HG02884 (cell line): ENCODE results near the gene GALNS.

Source experiments
- ATAC-seq: cut with Tn5 transposase; IDR thresholded peaks from one replicate; pipeline ENCODE4 v1.9.1; 2021; ENCODE audit warnings: mild to moderate bottlenecking, moderate library complexity; ENCODE audit not compliant: unreplicated experiment

The GALNS gene

GRCh38 chr16:88820385-88821025 is 36.2 kb downstream of the GALNS start:
- no peak for ATAC-seq

DNA sequence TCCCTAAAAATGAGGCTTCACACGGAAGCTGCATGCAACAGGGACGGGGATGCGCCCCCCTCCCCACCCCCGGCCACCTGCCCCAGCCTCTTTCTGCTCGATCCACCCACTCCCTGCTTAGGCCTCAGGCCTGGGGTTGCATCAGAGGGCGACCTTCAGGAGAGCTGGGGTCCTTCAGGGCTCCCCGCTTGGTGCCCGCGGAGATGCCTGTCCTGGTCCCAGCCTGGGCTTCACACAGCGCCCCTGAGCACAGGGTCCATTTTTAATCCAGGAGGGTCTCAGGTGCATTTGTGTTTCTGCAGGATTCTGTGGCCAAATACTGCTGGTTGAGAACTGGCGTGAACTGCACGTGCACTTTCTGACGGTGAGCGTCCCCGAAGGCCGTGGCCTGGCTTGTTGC is 37.6 kb downstream of the GALNS start:
- ATAC-seq: no peak

DNA sequence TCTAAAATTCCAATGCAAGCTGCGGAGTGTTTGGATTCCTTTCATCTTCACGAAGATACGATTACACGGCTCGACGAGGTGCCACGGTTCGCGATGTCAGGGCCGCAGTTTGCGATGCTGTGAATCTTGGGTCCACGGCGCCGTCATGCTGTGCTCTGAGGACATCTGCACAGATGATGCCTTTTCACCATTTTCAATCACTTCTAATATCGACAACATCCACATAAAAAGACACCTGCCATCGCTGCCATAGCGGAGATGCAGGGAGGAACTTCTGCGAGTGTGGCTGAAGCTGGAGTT is 38.2 kb downstream of the GALNS start:
- no peak for ATAC-seq

GRCh38 chr16:88817785-88818574 is 38.8 kb downstream of the GALNS start:
- no peak for ATAC-seq

DNA sequence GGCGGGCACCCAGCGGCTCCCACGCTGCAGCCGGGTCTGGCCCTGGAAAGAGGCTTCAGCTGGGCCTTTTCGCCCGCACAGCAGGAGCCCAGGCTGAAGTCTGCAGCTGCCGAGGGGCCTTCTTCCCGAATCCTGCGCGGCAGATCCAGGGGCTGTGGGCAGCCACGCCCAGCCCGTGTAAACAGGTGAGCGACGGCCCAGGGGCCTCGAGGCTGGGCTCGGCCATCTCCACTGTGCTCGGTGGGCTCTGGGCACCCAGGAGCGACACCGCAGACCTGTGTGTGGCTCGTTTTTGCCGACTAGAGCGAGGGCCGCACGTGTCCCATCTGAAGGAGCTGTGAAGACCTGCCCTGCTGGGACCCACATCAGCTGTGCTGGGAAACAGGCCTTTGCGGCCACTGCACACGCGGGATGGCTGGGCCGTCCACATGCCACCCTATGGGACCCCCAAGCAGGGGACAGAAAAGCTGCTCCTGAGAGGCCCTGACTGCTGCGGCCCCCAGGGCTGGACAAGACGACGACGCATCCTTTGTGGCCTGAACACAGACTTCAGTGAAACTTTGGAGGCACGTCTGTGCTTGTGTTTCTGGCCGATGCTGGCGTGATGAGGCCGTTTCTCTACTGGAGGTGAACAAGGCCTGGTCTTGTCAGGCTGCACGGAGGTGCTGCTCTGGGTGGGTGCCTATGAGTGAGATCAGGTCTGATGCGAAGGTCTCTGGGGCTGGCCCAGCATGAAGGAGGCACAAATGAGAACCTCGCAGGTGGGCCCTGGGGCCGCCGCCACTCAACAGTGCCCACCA is 39.8 kb downstream of the GALNS start:
- no peak for ATAC-seq

DNA sequence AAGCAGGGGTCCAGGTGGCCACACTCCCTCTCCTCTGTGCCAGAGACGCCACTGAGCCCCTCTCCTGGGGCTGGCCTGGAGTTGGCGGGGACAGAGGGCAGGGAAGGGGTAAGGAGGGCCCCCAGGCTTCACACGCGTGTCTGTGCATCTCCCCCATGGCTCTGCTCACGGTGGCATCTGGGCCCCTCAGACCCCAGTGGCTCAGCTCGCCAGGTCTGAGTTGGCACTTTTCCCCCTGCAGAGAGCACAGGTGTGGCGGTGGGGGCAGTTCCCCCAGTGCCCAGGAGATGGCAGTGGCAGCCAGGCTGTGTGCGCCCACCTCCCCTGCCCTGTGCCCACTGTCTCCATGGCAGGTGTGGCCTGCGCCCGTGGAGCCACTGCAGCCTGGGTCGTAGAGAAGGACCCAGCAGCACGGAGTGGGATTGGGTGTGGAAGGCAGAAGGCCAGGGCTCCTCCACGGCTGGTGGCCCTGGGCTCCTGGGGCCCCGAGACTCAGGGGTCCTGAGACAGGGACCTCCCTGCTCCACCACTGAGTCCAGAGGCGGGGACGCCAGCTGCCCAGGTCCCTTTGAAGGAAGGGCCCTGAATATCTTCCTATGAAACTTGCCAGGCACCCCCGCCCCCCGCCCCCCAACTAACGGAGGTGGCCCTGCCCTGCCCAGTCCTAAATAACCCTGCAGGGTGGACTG is 40.7 kb downstream of the GALNS start:
- ATAC-seq: no peak

DNA sequence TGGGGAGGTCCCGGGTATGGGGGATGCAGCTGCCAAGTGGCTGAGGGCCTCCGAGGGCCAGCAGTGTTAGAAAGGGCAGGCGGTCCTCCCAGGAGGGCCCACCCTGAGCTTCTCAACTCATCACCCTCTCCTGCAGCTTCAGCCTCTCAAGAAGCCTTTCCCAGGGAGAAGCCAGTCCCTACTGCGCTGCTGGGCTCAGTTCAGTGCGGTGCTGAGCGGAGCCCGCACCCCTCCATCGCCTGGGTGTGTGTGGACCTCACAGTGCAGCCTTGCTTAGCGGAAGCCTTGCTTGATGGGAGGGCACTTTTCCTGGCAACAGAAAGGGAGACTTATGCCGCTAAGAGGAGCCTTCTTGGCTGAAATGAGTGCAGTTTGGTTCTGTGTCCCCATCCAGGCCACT is 41.5 kb downstream of the GALNS start:
- ATAC-seq: no peak

- ATAC-seq: no peak
Observed at GRCh38 chr16:88814144-88814502, 42.6 kb downstream of the GALNS start.

GRCh38 chr16:88813269-88814143 is 43.2 kb downstream of the GALNS start:
- ATAC-seq: no peak

GRCh38 chr16:88812513-88813268 is 44.1 kb downstream of the GALNS start:
- no peak for ATAC-seq

DNA sequence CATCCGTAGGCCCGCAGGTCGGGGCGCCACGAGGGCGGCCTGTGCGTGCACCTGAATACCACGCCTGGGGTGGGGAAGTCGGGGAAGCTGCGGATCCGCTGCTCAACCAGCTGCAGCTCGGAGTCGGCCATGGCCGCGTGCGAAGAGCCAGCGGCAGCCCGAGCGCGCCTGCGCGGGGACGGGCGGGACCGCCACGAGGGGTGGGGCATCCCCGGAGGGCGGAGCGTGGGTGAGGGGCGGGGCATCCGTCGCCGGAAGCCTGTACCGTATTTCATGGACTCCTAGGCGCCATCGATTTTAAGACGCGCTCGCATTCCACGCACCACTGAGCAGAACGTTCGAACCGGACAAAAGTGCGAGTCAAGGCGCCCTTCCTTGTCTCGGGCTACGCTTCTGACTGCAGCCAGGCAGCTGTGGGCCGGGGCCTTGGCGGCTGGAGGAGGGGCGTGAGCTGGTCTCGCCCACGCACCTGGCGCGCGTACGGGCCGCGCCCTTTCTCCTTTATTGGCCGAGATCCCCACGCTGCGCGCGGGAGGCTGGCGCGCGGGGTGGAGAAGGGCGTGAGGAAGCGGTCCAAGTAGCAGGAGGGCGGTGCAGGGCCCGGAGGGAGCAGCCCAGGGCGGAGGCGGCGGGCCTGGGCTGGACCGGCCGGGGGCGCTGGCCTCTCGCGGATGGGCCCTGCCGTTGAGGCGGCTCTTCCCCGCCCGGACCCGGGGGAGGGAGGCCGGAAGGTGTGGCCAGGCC is 44.8 kb downstream of the GALNS start, which contains the start of gene APRT:
TSS of gene APRT (minus strand) at position 160 of the 744 bp plus-strand sequence. CDS start at position 131, 29 bp downstream.
- peak; percentile 67 for ATAC-seq

- ATAC-seq: peak; percentile 41
Observed at GRCh38 chr16:88810912-88811768, 45.6 kb downstream of the GALNS start.

- ATAC-seq: no peak
Observed at GRCh38 chr16:88810166-88810911, 46.4 kb downstream of the GALNS start.

DNA sequence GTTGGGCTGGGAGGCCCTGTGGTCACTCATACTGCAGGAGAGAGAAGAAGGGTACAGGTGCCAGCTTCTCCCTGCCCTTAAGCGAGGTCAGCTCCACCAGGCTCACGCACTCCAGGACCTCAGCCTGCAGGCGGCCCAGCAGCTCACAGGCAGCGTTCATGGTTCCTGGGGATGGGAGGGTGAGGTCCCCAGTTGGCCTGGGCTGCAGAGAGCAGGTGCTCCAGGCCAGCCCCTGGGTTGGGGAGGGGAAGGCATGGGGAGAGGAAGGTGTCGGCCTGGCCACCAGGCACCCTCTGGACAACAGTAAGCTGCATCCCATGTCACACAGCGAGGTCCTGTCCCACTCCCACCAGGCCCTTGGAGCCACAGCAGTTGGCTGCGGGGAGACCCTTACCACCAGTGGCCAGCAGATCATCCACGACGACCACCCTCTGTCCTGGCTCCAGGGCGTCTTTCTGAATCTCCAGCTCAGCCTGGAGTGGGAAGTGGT is 47.0 kb downstream of the GALNS start:
- no peak for ATAC-seq

DNA sequence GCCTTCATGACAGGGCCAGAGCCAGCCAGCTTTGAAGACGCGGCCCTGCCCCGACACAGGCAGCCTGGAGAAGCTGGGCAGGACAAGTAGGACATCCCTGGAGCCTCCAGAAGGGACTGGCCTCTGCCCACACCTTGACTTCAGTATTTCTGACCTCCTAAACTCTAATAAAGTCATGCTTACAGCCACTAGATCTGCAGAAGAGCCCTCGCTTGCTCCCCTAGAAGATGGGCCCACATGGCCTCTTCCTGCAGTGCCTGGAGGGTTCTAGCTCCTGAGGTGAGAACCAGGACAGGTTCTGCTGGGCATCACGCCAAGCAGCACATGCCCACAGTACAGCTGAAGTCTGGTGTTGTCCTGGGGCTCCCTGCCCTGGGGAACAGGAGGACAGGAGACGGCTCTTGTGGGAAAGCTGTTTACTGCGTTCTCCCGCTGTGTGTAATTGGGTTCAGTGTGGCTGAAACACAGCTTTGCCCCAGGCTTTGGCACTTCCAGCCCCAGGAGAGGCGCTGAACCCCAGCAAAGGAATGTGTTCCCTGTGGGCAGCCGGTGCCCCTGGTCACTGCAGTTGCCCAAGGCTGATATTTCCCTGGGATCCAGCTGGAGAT is 47.6 kb downstream of the GALNS start:
- no peak for ATAC-seq

- no peak for ATAC-seq
Observed at GRCh38 chr16:88807626-88808453, 48.9 kb downstream of the GALNS start.
